IMR-90 (cell line): ENCODE results near the gene SLC25A11. TPM values are rescaled to one million over a fixed set of nuclear protein-coding genes. Genes with fewer than 3 reads are reported as not detected.

ENCODE experiments used
- ATAC-seq: fragments of 200-7000 bp; cut with Tn5 transposase; 2 replicates; pipeline ENCODE4 v1.9.1; 2020; ENCODE audit warnings: low read depth, mild to moderate bottlenecking, moderate library complexity
- BruUV-seq: library from RNA; stranded (reverse); fragments of 400-500 nt; replicated peaks from 2 replicates; lab custom pipeline; 2021; lab: Mats Ljungman, UMichigan
- CTCF ChIA-PET: fragments of 300-600 bp; formaldehyde crosslinking; extraction: SDS; loops from one replicate; lab custom pipeline; 2021; ENCODE audit warnings: antibody characterized with exemption; lab: Yijun Ruan, JAX
- POLR2A ChIA-PET: fragments of 300-600 bp; sonication (Branson Sonifier 250); formaldehyde crosslinking; loops from one replicate; lab custom pipeline; 2022; ENCODE audit warnings: antibody characterized with exemption; ENCODE audit not compliant: unreplicated experiment; lab: Charles Lee
- DNase-seq: peaks from one replicate; pipeline ENCODE4 v3.0.0; 2013
- H2AFZ ChIP-seq: replicated peaks from 2 replicates; pipeline ENCODE3; 2013; ENCODE audit warnings: low read length, mild to moderate bottlenecking; ENCODE audit not compliant: poor library complexity
- H2AK5ac ChIP-seq: 2 replicates; pipeline ENCODE4 v1.6.1; 2013; ENCODE audit warnings: low read depth, low read length, inconsistent platforms
- H2AK9ac ChIP-seq: replicated peaks from 2 replicates; pipeline ENCODE3; 2013; ENCODE audit warnings: mild to moderate bottlenecking, low read depth, low read length, moderate library complexity; ENCODE audit not compliant: poor library complexity
- H2BK120ac ChIP-seq: 2 replicates; pipeline ENCODE4 v1.6.1; 2013; ENCODE audit warnings: low read depth, low read length, inconsistent platforms
- H2BK15ac ChIP-seq: 3 replicates; pipeline ENCODE4 v1.6.1; 2013; ENCODE audit warnings: low read depth, low read length, inconsistent platforms
- H2BK20ac ChIP-seq: 2 replicates; pipeline ENCODE4 v1.6.1; 2013; ENCODE audit warnings: low read depth, mild to moderate bottlenecking, inconsistent platforms, low read length, moderate library complexity
- H2BK5ac ChIP-seq: 2 replicates; pipeline ENCODE4 v1.6.1; 2013; ENCODE audit warnings: mild to moderate bottlenecking, low read depth, low read length, inconsistent platforms; ENCODE audit not compliant: poor library complexity, severe bottlenecking
- H3K14ac ChIP-seq: replicated peaks from 2 replicates; pipeline ENCODE4 v1.6.1; 2013; ENCODE audit warnings: low read depth, low read length, inconsistent platforms
- H3K18ac ChIP-seq: 2 replicates; pipeline ENCODE4 v1.6.1; 2013; ENCODE audit warnings: low read depth, low read length, control low read depth
- H3K23ac ChIP-seq: 2 replicates; pipeline ENCODE4 v1.6.1; 2013; ENCODE audit warnings: low read depth, low read length, inconsistent platforms
- H3K27ac ChIP-seq: 2 replicates; pipeline ENCODE4 v1.5.1; 2013; ENCODE audit warnings: mild to moderate bottlenecking, control low read depth, low read length; ENCODE audit not compliant: insufficient read depth
- H3K27me3 ChIP-seq: 2 replicates; pipeline ENCODE4 v1.6.1; 2013; ENCODE audit warnings: low read length; ENCODE audit not compliant: control insufficient read depth, insufficient read depth
- H3K36me3 ChIP-seq: 2 replicates; pipeline ENCODE4 v1.6.1; 2013; ENCODE audit warnings: low read length, mixed read lengths; ENCODE audit not compliant: control insufficient read depth, insufficient read depth
- H3K4ac ChIP-seq: 2 replicates; pipeline ENCODE4 v1.6.1; 2013; ENCODE audit warnings: low read depth, low read length, inconsistent platforms
- H3K4me1 ChIP-seq: 2 replicates; pipeline ENCODE4 v1.6.1; 2013; ENCODE audit warnings: low read length, mixed read lengths; ENCODE audit not compliant: control insufficient read depth, insufficient read depth
- H3K4me2 ChIP-seq: 2 replicates; pipeline ENCODE4 v1.6.1; 2013; ENCODE audit warnings: low read depth, mild to moderate bottlenecking, control low read depth, low read length, moderate library complexity
- H3K4me3 ChIP-seq: 2 replicates; pipeline ENCODE4 v1.5.1; 2013; ENCODE audit warnings: low read depth, mild to moderate bottlenecking, control low read depth, low read length, moderate library complexity; ENCODE audit not compliant: insufficient read depth
- H3K56ac ChIP-seq: 2 replicates; pipeline ENCODE4 v1.6.1; 2013; ENCODE audit warnings: low read length, inconsistent platforms; ENCODE audit not compliant: insufficient read depth; ENCODE audit errors: extremely low read depth
- H3K79me1 ChIP-seq, 2 experiments: 2 replicates each; pipeline ENCODE4 v1.6.1; 2013; ENCODE audit warnings: low read length in 2 of 2, inconsistent platforms in 1 of 2, low read depth in 1 of 2
- H3K9ac ChIP-seq: 2 replicates; pipeline ENCODE4 v1.6.1; 2013; ENCODE audit warnings: low read depth, low read length, control low read depth
- H3K9me1 ChIP-seq: 2 replicates; pipeline ENCODE4 v1.6.1; 2013; ENCODE audit warnings: low read length, inconsistent platforms; ENCODE audit not compliant: insufficient read depth
- H3K9me3 ChIP-seq: 2 replicates; pipeline ENCODE4 v1.6.1; 2013; ENCODE audit warnings: low read length; ENCODE audit not compliant: control insufficient read depth, insufficient read depth
- H4K20me1 ChIP-seq: 2 replicates; pipeline ENCODE4 v1.6.1; 2013; ENCODE audit warnings: low read length, inconsistent platforms; ENCODE audit not compliant: insufficient read depth
- H4K5ac ChIP-seq: 2 replicates; pipeline ENCODE4 v1.6.1; 2013; ENCODE audit warnings: mild to moderate bottlenecking, low read depth, low read length, control low read depth
- H4K8ac ChIP-seq, 2 experiments: 2 replicates each; pipeline ENCODE4 v1.6.1; 2013; ENCODE audit warnings: low read depth in 2 of 2, low read length in 2 of 2, control low read depth in 1 of 2, inconsistent platforms in 1 of 2
- H4K91ac ChIP-seq: 2 replicates; pipeline ENCODE4 v1.6.1; 2013; ENCODE audit warnings: low read depth, low read length, inconsistent platforms; ENCODE audit not compliant: insufficient read depth
- CEBPB ChIP-seq: IDR thresholded peaks from 2 replicates; pipeline ENCODE4 v1.6.1; 2012; ENCODE audit warnings: low read depth, low read length, improper control_type of control experiment
- NFE2L2 ChIP-seq: fragments of 150-350 bp; IDR thresholded peaks from 2 replicates; pipeline ENCODE4 v1.6.1; 2016; ENCODE audit warnings: low read depth, mild to moderate bottlenecking, low read length
- WGBS, 2 experiments: methylation state at CpG; one replicate each; pipeline versions ENCODE4 v1.1.5 to v1.1.7; 2013; ENCODE audit warnings: missing lambda C conversion rate in 2 of 2; ENCODE audit not compliant: insufficient read length in 1 of 2; ENCODE audit errors: extremely low coverage in 2 of 2; 5-methylcytosine and 5-hydroxymethylcytosine counted together
- dilution Hi-C: fragments of 300-500 bp; cut with HindIII; formaldehyde crosslinking; loops from one replicate; pipeline ENCODE4 v1.14.3; 2018; ENCODE audit warnings: low sequenced_read_pairs; ENCODE audit not compliant: unreplicated experiment
- in situ Hi-C: fragments of 300-500 bp; cut with MboI; formaldehyde crosslinking; loops from 3 replicates; pipeline ENCODE4 v1.14.3; 2019; ENCODE audit warnings: low sequenced_read_pairs, inconsistent platforms, mixed read lengths
- intact Hi-C: fragments of 100-400 bp; cut with micrococcal nuclease; formaldehyde crosslinking; loops from 2 replicates; pipeline ENCODE4 v1.10.0; 2022
- polyA plus RNA-seq, 3 experiments: library from polyadenylated mRNA; depleted of rRNA; stranded (reverse); fragments of >200 nt; gene quantifications; 2 replicates each; pipeline ENCODE4 v1.2.3, GENCODE V29; 2012; ENCODE audit warnings: low replicate concordance in 1 of 3
- total RNA-seq: library from RNA; depleted of rRNA; stranded (reverse); fragments of >200 nt; gene quantifications from 2 replicates; pipeline ENCODE4 v1.2.3, GENCODE V29; 2012

SLC25A11 gene
- total and polyA plus RNA-seq, 2 of the 4 experiments (the other 2 are of a cell fraction): 35.0 to 62.2 TPM

- CTCF ChIA-PET: interaction anchor here (1.5 kb wide), 1 partner anchor 107 kb away, joined by 5 read pairs; no protein-coding TSS in a partner anchor
- Histone ChIP-seq H4K8ac (no peak overlapping the region), H2AFZ (no peak overlapping the region), H3K27me3 (no peaks in the 10 kb centered on the region), H3K14ac (no peak overlapping the region), H3K56ac (no peak overlapping the region), H2AK9ac (no peak overlapping the region), H3K9ac (no peak overlapping the region), H2BK120ac (no peak overlapping the region), H3K4me3 (no peak overlapping the region), H3K4me2 (no peak overlapping the region), H2BK15ac (no peak overlapping the region), H3K4me1 (no peaks in the 10 kb centered on the region), H4K20me1 (no peaks in the 10 kb centered on the region; the same call in 1 of the 2 replicates), H3K27ac (no peak overlapping the region), H3K9me1 (no peaks in the 10 kb centered on the region), H2BK5ac (no peak overlapping the region), H3K23ac (no peak overlapping the region), H2BK20ac (no peak overlapping the region), H3K4ac (no peak overlapping the region), H3K9me3 (no peaks in the 10 kb centered on the region; the same call in 1 of the 2 replicates), H4K5ac (no peak overlapping the region), H3K18ac (no peak overlapping the region), H3K79me1 (no peaks in the 10 kb centered on the region), H3K36me3 (peaks cover 50% of the 10 kb centered on the region), H2AK5ac (no peak overlapping the region), H4K91ac (no peak overlapping the region)
- in situ Hi-C loops (no loop called here), intact Hi-C loops (no loop called here), dilution Hi-C loops (no loop called here)
- no peak for ATAC-seq
- no peak for TF ChIP-seq NFE2L2
- no peak for TF ChIP-seq CEBPB
- POLR2A ChIA-PET: no interaction called here
- 93% methylated on average over 3 of the region's 27 CpGs; no CpG with 5 or more reads in 1 of the 2 experiments for WGBS, 2 experiments
- DNase-seq: no peak
- TSS peak; percentile 82 for BruUV-seq
Observed at GRCh38 chr17:4896332-4897197, 43.3 kb downstream of the SLC25A11 start.
